Umbilical cord (tissue), 2 donors: ENCODE results near the gene INPP1. TPM values are rescaled to one million over a fixed set of nuclear protein-coding genes. Genes with fewer than 3 reads are reported as not detected.
A peak's percentile ranks its signal among the peaks of the same experiment; 100 is the strongest.

ENCODE experiments used
- DNase-seq: peaks from one replicate; pipeline ENCODE4 v3.0.0-alpha.2; 2015; ENCODE audit warnings: low spot score
- total RNA-seq: library from RNA; depleted of rRNA; stranded (reverse); fragments of >200 nt; gene quantifications from one replicate; pipeline ENCODE4 v1.2.3, GENCODE V29; 2014; ENCODE audit warnings: low replicate concordance; ENCODE audit not compliant: insufficient read depth

INPP1 gene
- total RNA-seq, 1 donor from 2014 or later = 2.4 TPM

- DNase-seq = peak; percentile 5
Observed at GRCh38 chr2:190408538-190409271, 65.3 kb downstream of the INPP1 start.

- no peak for DNase-seq
Observed at GRCh38 chr2:190409616-190410015, 66.2 kb downstream of the INPP1 start.

GRCh38 chr2:190410166-190410565 is 66.8 kb downstream of the INPP1 start:
- DNase-seq = no peak

GRCh38 chr2:190412966-190413365 is 69.6 kb downstream of the INPP1 start:
- no peak for DNase-seq

- no peak for DNase-seq
Observed at GRCh38 chr2:190413421-190413820, 70.0 kb downstream of the INPP1 start.

GRCh38 chr2:190415251-190415650 is 71.9 kb downstream of the INPP1 start:
- no peak for DNase-seq

- no peak for DNase-seq
Observed at GRCh38 chr2:190415794-190416775, 72.7 kb downstream of the INPP1 start.

GRCh38 chr2:190417045-190417842 is 73.9 kb downstream of the INPP1 start:
- DNase-seq = no peak

GRCh38 chr2:190418727-190419126 is 75.3 kb downstream of the INPP1 start:
- no peak for DNase-seq

- no peak for DNase-seq
Observed at GRCh38 chr2:190420801-190421200, 77.4 kb downstream of the INPP1 start.

Other genes with a start within 250 kb of the INPP1 start
- 15.2 TPM for gene HIBCH, start 23.8 kb upstream of the INPP1 start, total RNA-seq
- 51.5 TPM for gene MFSD6, start 64.8 kb downstream of the INPP1 start, total RNA-seq
- gene NEMP2, start 191.1 kb downstream of the INPP1 start, total RNA-seq = 11.6 TPM